K562 (cell line): ENCODE results near the gene SP6.

Source experiments
- RFX5 ChIP-seq: IDR thresholded peaks from 2 replicates; pipeline ENCODE4 v1.6.1; 2011; ENCODE audit warnings: low read depth, mild to moderate bottlenecking, improper control_type of control experiment, low read length
- TF ChIP-seq, protein P1 (sequence below), 3 experiments: IDR thresholded peaks in 2 of 3; conservative IDR thresholded peaks in 1 of 3; 2 replicates each; pipeline ENCODE4 v1.5.1; 2011 to 2012; ENCODE audit warnings: low read length in 3 of 3, mild to moderate bottlenecking in 3 of 3, control low read depth in 2 of 3, improper control_type of control experiment in 1 of 3, inconsistent platforms in 1 of 3, low read depth in 1 of 3, mixed read lengths in 1 of 3, moderate library complexity in 1 of 3; ENCODE audit not compliant: insufficient read depth in 2 of 3

DNA sequence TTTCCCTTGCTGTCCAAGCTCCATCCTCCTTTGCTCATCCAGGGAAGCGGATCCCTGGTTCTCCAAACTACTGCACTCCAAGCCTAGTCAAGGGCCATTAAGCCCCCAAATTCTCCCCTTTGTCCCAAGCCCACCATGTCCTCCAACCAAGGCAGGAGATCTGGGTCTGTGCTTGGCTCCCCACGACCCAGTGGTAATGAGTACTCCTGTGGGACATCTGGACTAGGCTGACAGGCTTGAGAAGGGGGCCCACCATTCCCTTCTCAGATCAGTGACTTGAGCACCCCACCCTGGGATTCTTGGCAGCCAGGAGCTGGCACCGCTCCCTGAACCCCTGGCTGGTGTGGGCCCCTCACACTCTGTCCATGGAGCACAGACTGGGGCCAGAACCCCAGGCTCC is 46.5 kb downstream of the SP6 start:
- TF ChIP-seq, protein P1, sequence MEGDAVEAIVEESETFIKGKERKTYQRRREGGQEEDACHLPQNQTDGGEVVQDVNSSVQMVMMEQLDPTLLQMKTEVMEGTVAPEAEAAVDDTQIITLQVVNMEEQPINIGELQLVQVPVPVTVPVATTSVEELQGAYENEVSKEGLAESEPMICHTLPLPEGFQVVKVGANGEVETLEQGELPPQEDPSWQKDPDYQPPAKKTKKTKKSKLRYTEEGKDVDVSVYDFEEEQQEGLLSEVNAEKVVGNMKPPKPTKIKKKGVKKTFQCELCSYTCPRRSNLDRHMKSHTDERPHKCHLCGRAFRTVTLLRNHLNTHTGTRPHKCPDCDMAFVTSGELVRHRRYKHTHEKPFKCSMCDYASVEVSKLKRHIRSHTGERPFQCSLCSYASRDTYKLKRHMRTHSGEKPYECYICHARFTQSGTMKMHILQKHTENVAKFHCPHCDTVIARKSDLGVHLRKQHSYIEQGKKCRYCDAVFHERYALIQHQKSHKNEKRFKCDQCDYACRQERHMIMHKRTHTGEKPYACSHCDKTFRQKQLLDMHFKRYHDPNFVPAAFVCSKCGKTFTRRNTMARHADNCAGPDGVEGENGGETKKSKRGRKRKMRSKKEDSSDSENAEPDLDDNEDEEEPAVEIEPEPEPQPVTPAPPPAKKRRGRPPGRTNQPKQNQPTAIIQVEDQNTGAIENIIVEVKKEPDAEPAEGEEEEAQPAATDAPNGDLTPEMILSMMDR (IDR thresholded peaks at IDR 0.05 in 2 of 3, conservative IDR thresholded peaks at IDR 0.05 in 1 of 3; ENCODE audit: insufficient read depth in 2 of 3, low read depth in 1 of 3, low read length in 3 of 3): no peak
- TF ChIP-seq RFX5: no peak
